Liver (tissue), 9 donors: ENCODE results near the gene RPTOR. TPM values are rescaled to one million over a fixed set of nuclear protein-coding genes. Genes with fewer than 3 reads are reported as not detected.

Source experiments
- DNase-seq: peaks from one replicate; pipeline ENCODE4 v3.0.0-alpha.2; 2017; ENCODE audit warnings: low spot score
- H3K27ac ChIP-seq, 2 donors: one replicate each; pipeline ENCODE4 v1.7.0; 2013; ENCODE audit warnings: inconsistent platforms in 2 of 2, low read length in 2 of 2, control low read depth in 1 of 2, low read depth in 1 of 2, mild to moderate bottlenecking in 1 of 2
- H3K27me3 ChIP-seq, 4 donors: one replicate each; pipeline versions ENCODE4 v1.6.1 to v1.7.0; 2013; ENCODE audit warnings: low read length in 3 of 4, inconsistent platforms in 1 of 4, mild to moderate bottlenecking in 1 of 4, moderate library complexity in 1 of 4; ENCODE audit not compliant: control insufficient read depth in 4 of 4, insufficient read depth in 4 of 4
- H3K36me3 ChIP-seq, 4 donors: one replicate each; pipeline versions ENCODE4 v1.6.1 to v1.7.0; 2013; ENCODE audit warnings: low read length in 3 of 4, mild to moderate bottlenecking in 3 of 4, low read depth in 1 of 4, moderate library complexity in 1 of 4; ENCODE audit not compliant: control insufficient read depth in 4 of 4, insufficient read depth in 3 of 4
- H3K4me1 ChIP-seq, 4 donors: one replicate each; pipeline versions ENCODE4 v1.6.1 to v1.7.0; 2013; ENCODE audit warnings: low read length in 3 of 4, mild to moderate bottlenecking in 3 of 4, moderate library complexity in 1 of 4; ENCODE audit not compliant: control insufficient read depth in 4 of 4, insufficient read depth in 4 of 4
- H3K4me3 ChIP-seq, 3 donors: one replicate each; pipeline versions ENCODE4 v1.6.1 to v1.7.0; 2013; ENCODE audit warnings: low read length in 3 of 3, control low read depth in 1 of 3, low read depth in 1 of 3, mild to moderate bottlenecking in 1 of 3
- H3K9ac ChIP-seq, 2 donors: one replicate each; pipeline ENCODE4 v1.7.0; 2013; ENCODE audit warnings: low read length in 2 of 2, mild to moderate bottlenecking in 2 of 2, moderate library complexity in 2 of 2, control low read depth in 1 of 2, low read depth in 1 of 2
- H3K9me3 ChIP-seq, 4 donors: one replicate each; pipeline versions ENCODE4 v1.6.1 to v1.7.0; 2013; ENCODE audit warnings: low read length in 3 of 4; ENCODE audit not compliant: control insufficient read depth in 4 of 4
- ATF3 ChIP-seq: IDR thresholded peaks from 2 replicates; pipeline ENCODE4 v1.6.1; 2016; ENCODE audit warnings: antibody characterized with exemption
- CTCF ChIP-seq: fragments of 150-350 bp; IDR thresholded peaks from 2 replicates; pipeline ENCODE4 v1.5.1; 2017; ENCODE audit warnings: improper control_type of control experiment, low read depth, low read length; ENCODE audit not compliant: missing input control
- EGR1 ChIP-seq, 2 donors: IDR thresholded peaks; 2 replicates each; pipeline ENCODE4 v1.6.1; 2016 to 2018; ENCODE audit warnings: antibody characterized with exemption in 2 of 2, low read depth in 2 of 2
- FOXA1 ChIP-seq: IDR thresholded peaks from 2 replicates; pipeline ENCODE4 v1.6.1; 2016; ENCODE audit warnings: antibody characterized with exemption
- FOXA2 ChIP-seq: IDR thresholded peaks from 2 replicates; pipeline ENCODE4 v1.6.1; 2016; ENCODE audit warnings: antibody characterized with exemption
- GABPA ChIP-seq, 2 donors: IDR thresholded peaks in 1 of 2; conservative IDR thresholded peaks in 1 of 2; 2 replicates each; pipeline ENCODE4 v1.6.1; 2016; ENCODE audit warnings: antibody characterized with exemption in 2 of 2, mild to moderate bottlenecking in 1 of 2, moderate library complexity in 1 of 2
- HNF4A ChIP-seq, 2 donors: conservative IDR thresholded peaks; 2 replicates each; pipeline ENCODE4 v1.6.1; 2016; ENCODE audit warnings: antibody characterized with exemption in 2 of 2, mild to moderate bottlenecking in 2 of 2
- HNF4G ChIP-seq: IDR thresholded peaks from 2 replicates; pipeline ENCODE4 v1.6.1; 2016; ENCODE audit warnings: antibody characterized with exemption
- JUND ChIP-seq, 2 donors: IDR thresholded peaks; 2 replicates each; pipeline ENCODE4 v1.6.1; 2016; ENCODE audit warnings: antibody characterized with exemption in 2 of 2
- MAX ChIP-seq: IDR thresholded peaks from 2 replicates; pipeline ENCODE4 v1.6.1; 2016; ENCODE audit warnings: antibody characterized with exemption
- NR2F2 ChIP-seq: IDR thresholded peaks from 2 replicates; pipeline ENCODE4 v1.6.1; 2016; ENCODE audit warnings: antibody characterized with exemption
- RAD21 ChIP-seq, 2 donors: IDR thresholded peaks; 2 replicates each; pipeline ENCODE4 v1.6.1; 2016; ENCODE audit warnings: antibody characterized with exemption in 2 of 2, mild to moderate bottlenecking in 2 of 2
- REST ChIP-seq: IDR thresholded peaks from 2 replicates; pipeline ENCODE4 v1.6.1; 2016; ENCODE audit warnings: antibody characterized with exemption, mild to moderate bottlenecking
- RXRA ChIP-seq, 2 donors: IDR thresholded peaks; 2 replicates each; pipeline ENCODE4 v1.6.1; 2017 to 2018; ENCODE audit warnings: antibody characterized with exemption in 2 of 2, mild to moderate bottlenecking in 1 of 2
- SP1 ChIP-seq: IDR thresholded peaks from 2 replicates; pipeline ENCODE4 v1.6.1; 2018; ENCODE audit warnings: antibody characterized with exemption, mild to moderate bottlenecking
- TAF1 ChIP-seq: conservative IDR thresholded peaks from 2 replicates; pipeline ENCODE4 v1.6.1; 2016; ENCODE audit warnings: antibody characterized with exemption, mild to moderate bottlenecking
- YY1 ChIP-seq: IDR thresholded peaks from 2 replicates; pipeline ENCODE4 v1.6.1; 2016; ENCODE audit warnings: antibody characterized with exemption, mild to moderate bottlenecking
- ZBTB33 ChIP-seq: IDR thresholded peaks from 2 replicates; pipeline ENCODE4 v1.6.1; 2016; ENCODE audit warnings: antibody characterized with exemption
- WGBS: extraction: QIAGEN DNeasy Blood & Tissue Kit; methylation state at CpG from one replicate; pipeline ENCODE4 v1.1.7; 2013; 5-methylcytosine and 5-hydroxymethylcytosine counted together
- polyA plus RNA-seq, 2 donors: library from polyadenylated mRNA; stranded (reverse) in 1 of 2; unstranded in 1 of 2; fragments of 200-250 nt in 1 of 2; fragments of >200 nt in 1 of 2; fragmentation: Nextera tagmentation in 1 of 2; extraction: Ambion mirVana in 1 of 2; gene quantifications; one replicate each; pipeline versions ENCODE4 v1.2.1 to v1.2.3, GENCODE V29; 2013 to 2015
- total RNA-seq, 2 donors: library from RNA; depleted of rRNA; stranded (reverse); fragments of >200 nt; gene quantifications; one replicate each; pipeline ENCODE4 v1.2.3, GENCODE V29; 2014
- donor health status: healthy.
- donor health status: healthy.
- donor health status: healthy.
- donor health status: healthy.
- donor health status: healthy.

Gene RPTOR
- total and polyA plus RNA-seq, 4 donors = 4.8 to 25.4 (median 11.6) TPM

GRCh38 chr17:80611816-80612215 lies 67.2 kb downstream of the RPTOR start:
- DNase-seq = no peak
- WGBS = 88% methylated on average over 1 of the region's 1 CpG
- Histone ChIP-seq H3K4me1 (no peaks in the 10 kb centered on the region), H3K27me3 (no peaks in the 10 kb centered on the region), H3K9me3 (no peaks in the 10 kb centered on the region), H3K36me3 (no peaks in the 10 kb centered on the region), H3K9ac (no peak overlapping the region), H3K4me3 (no peak overlapping the region), H3K27ac (no peak overlapping the region)
- TF ChIP-seq CTCF = no peak
- no peak for TF ChIP-seq YY1
- TF ChIP-seq RXRA (IDR thresholded peaks at IDR 0.05) = no peak
- no peak for TF ChIP-seq REST
- no peak for TF ChIP-seq ZBTB33
- no peak for TF ChIP-seq HNF4A (conservative IDR thresholded peaks at IDR 0.05)
- no peak for TF ChIP-seq TAF1
- TF ChIP-seq MAX = no peak
- no peak for TF ChIP-seq EGR1 (IDR thresholded peaks at IDR 0.05; ENCODE audit: low read depth in 2 of 2)
- no peak for TF ChIP-seq FOXA1
- TF ChIP-seq JUND (IDR thresholded peaks at IDR 0.05) = no peak
- TF ChIP-seq ATF3 = no peak
- TF ChIP-seq HNF4G = no peak
- TF ChIP-seq FOXA2 = no peak
- no peak for TF ChIP-seq NR2F2
- no peak for TF ChIP-seq SP1
- no peak for TF ChIP-seq RAD21 (IDR thresholded peaks at IDR 0.05)
- no peak for TF ChIP-seq GABPA (IDR thresholded peaks at IDR 0.05 in 1 of 2, conservative IDR thresholded peaks at IDR 0.05 in 1 of 2)
